Muscle layer of duodenum (tissue), 2 donors: ENCODE measurements around the gene COMMD9.

Source experiments
- H3K27ac ChIP-seq: one replicate; pipeline ENCODE4 v1.7.0; 2013; ENCODE audit warnings: mild to moderate bottlenecking, low read length
- H3K27me3 ChIP-seq: one replicate; pipeline ENCODE4 v1.7.0; 2013; ENCODE audit warnings: low read depth, mild to moderate bottlenecking, control low read depth, low read length
- H3K36me3 ChIP-seq, 2 donors: one replicate each; pipeline ENCODE4 v1.7.0; 2013; ENCODE audit warnings: low read length in 2 of 2, control low read depth in 1 of 2, mild to moderate bottlenecking in 1 of 2; ENCODE audit not compliant: insufficient read depth in 2 of 2, control insufficient read depth in 1 of 2
- H3K4me1 ChIP-seq, 2 donors: one replicate each; pipeline ENCODE4 v1.7.0; 2013; ENCODE audit warnings: low read length in 2 of 2, mild to moderate bottlenecking in 2 of 2, control low read depth in 1 of 2, moderate library complexity in 1 of 2; ENCODE audit not compliant: insufficient read depth in 2 of 2, control insufficient read depth in 1 of 2
- H3K4me3 ChIP-seq, 2 donors: one replicate each; pipeline ENCODE4 v1.7.0; 2013; ENCODE audit warnings: low read length in 2 of 2, low read depth in 1 of 2, mild to moderate bottlenecking in 1 of 2
- H3K9me3 ChIP-seq, 2 donors: one replicate each; pipeline ENCODE4 v1.7.0; 2013; ENCODE audit warnings: low read length in 2 of 2, control low read depth in 1 of 2, mild to moderate bottlenecking in 1 of 2; ENCODE audit not compliant: control insufficient read depth in 1 of 2
- donor health status: healthy.

The COMMD9 gene

GRCh38 chr11:36313750-36314433 lies 24.7 kb upstream of the COMMD9 start:
- H3K27me3 ChIP-seq = no peaks in the 10 kb centered on the region
- H3K36me3 ChIP-seq = no peaks in the 10 kb centered on the region
- no peak overlapping the region for H3K4me3 ChIP-seq
- no peaks in the 10 kb centered on the region for H3K9me3 ChIP-seq
- no peaks in the 10 kb centered on the region for H3K4me1 ChIP-seq
- no peak overlapping the region for H3K27ac ChIP-seq

GRCh38 chr11:36312611-36313472 lies 23.6 kb upstream of the COMMD9 start:
- Histone ChIP-seq H3K27me3 (no peaks in the 10 kb centered on the region), H3K4me1 (no peaks in the 10 kb centered on the region), H3K36me3 (no peaks in the 10 kb centered on the region), H3K27ac (no peak overlapping the region), H3K9me3 (no peaks in the 10 kb centered on the region), H3K4me3 (no peak overlapping the region)

- Histone ChIP-seq H3K4me1 (no peaks in the 10 kb centered on the region), H3K4me3 (no peak overlapping the region), H3K27ac (no peak overlapping the region), H3K36me3 (no peaks in the 10 kb centered on the region), H3K9me3 (no peaks in the 10 kb centered on the region), H3K27me3 (no peaks in the 10 kb centered on the region)
These were observed 22.8 kb upstream of the COMMD9 start for GRCh38 chr11:36311926-36312595.

GRCh38 chr11:36309779-36310178 lies 20.6 kb upstream of the COMMD9 start:
- Histone ChIP-seq H3K27ac (no peak overlapping the region), H3K4me3 (no peak overlapping the region), H3K27me3 (no peaks in the 10 kb centered on the region), H3K4me1 (no peaks in the 10 kb centered on the region), H3K36me3 (no peaks in the 10 kb centered on the region), H3K9me3 (no peaks in the 10 kb centered on the region)

GRCh38 chr11:36308577-36308976 lies 19.4 kb upstream of the COMMD9 start:
- H3K4me3 ChIP-seq = no peak overlapping the region
- H3K9me3 ChIP-seq = no peaks in the 10 kb centered on the region
- H3K27ac ChIP-seq = no peak overlapping the region
- H3K27me3 ChIP-seq = no peaks in the 10 kb centered on the region
- no peaks in the 10 kb centered on the region for H3K4me1 ChIP-seq
- H3K36me3 ChIP-seq = no peaks in the 10 kb centered on the region

GRCh38 chr11:36306888-36307287 lies 17.7 kb upstream of the COMMD9 start:
- Histone ChIP-seq H3K9me3 (no peaks in the 10 kb centered on the region), H3K36me3 (no peaks in the 10 kb centered on the region), H3K27ac (no peak overlapping the region), H3K27me3 (no peaks in the 10 kb centered on the region), H3K4me3 (no peak overlapping the region), H3K4me1 (no peaks in the 10 kb centered on the region)

GRCh38 chr11:36305047-36305446 lies 15.8 kb upstream of the COMMD9 start:
- Histone ChIP-seq H3K27ac (no peak overlapping the region), H3K4me3 (no peak overlapping the region), H3K9me3 (no peaks in the 10 kb centered on the region), H3K36me3 (no peaks in the 10 kb centered on the region), H3K4me1 (no peaks in the 10 kb centered on the region), H3K27me3 (no peaks in the 10 kb centered on the region)

GRCh38 chr11:36304351-36304750 lies 15.1 kb upstream of the COMMD9 start:
- no peaks in the 10 kb centered on the region for H3K9me3 ChIP-seq
- H3K4me3 ChIP-seq = no peak overlapping the region
- H3K4me1 ChIP-seq = no peaks in the 10 kb centered on the region
- no peak overlapping the region for H3K27ac ChIP-seq
- H3K27me3 ChIP-seq = no peaks in the 10 kb centered on the region
- no peaks in the 10 kb centered on the region for H3K36me3 ChIP-seq

- Histone ChIP-seq H3K4me3 (no peak overlapping the region), H3K27ac (no peak overlapping the region), H3K36me3 (no peaks in the 10 kb centered on the region), H3K9me3 (no peaks in the 10 kb centered on the region), H3K27me3 (no peaks in the 10 kb centered on the region), H3K4me1 (no peaks in the 10 kb centered on the region)
These were observed 11.4 kb upstream of the COMMD9 start for GRCh38 chr11:36300650-36301049.

- no peak overlapping the region for H3K4me3 ChIP-seq
- H3K4me1 ChIP-seq = no peaks in the 10 kb centered on the region
- no peaks in the 10 kb centered on the region for H3K9me3 ChIP-seq
- no peaks in the 10 kb centered on the region for H3K36me3 ChIP-seq
- no peak overlapping the region for H3K27ac ChIP-seq
- H3K27me3 ChIP-seq = no peaks in the 10 kb centered on the region
These were observed 7.8 kb upstream of the COMMD9 start for GRCh38 chr11:36296884-36297543.

- H3K27me3 ChIP-seq = no peaks in the 10 kb centered on the region
- no peak within 1 kb of the TSS for H3K27ac ChIP-seq
These were observed 6.7 kb upstream of the COMMD9 start, which contains the start of gene PRR5L for GRCh38 chr11:36295926-36296325. PRR5L (plus strand) TSS chr11:36296288; CDS start chr11:36401122, 104,834 bp downstream.

More at GRCh38 chr11:36295926-36296325, 6.7 kb upstream of the COMMD9 start, which contains the start of gene PRR5L:
- Histone ChIP-seq H3K9me3 (no peaks in the 10 kb centered on the region), H3K36me3 (no peaks in the 10 kb centered on the region), H3K4me3 (no peak within 1 kb of the TSS), H3K4me1 (no peaks in the 10 kb centered on the region)
